ENCODE data around the gene KLC1.

The KLC1 gene

GRCh38 chr14:103594265-103594664 lies 34.7 kb upstream of the KLC1 start:
- H3K27ac Mint-ChIP-seq: peak overlapping the region; percentile 83 to 96 (median 93)
- peaks cover 22% of the 10 kb centered on the region for H3K4me1 Mint-ChIP-seq
- TF ChIP-seq CTCF (IDR thresholded peaks at IDR 0.05; ENCODE audit: unreplicated experiment in 3 of 3): no peak
- H3K4me3 Mint-ChIP-seq: peak overlapping the region in 2 of 3 experiments; percentile 16 to 28
- H3K9me3 Mint-ChIP-seq: no peaks in the 10 kb centered on the region
- no peaks in the 10 kb centered on the region for H3K27me3 Mint-ChIP-seq (ENCODE audit: low read depth)
- peaks cover 16% of the 10 kb centered on the region for H3K36me3 Mint-ChIP-seq (ENCODE audit: low read depth)

- Mint-ChIP-seq H3K27me3 (ENCODE audit: low read depth) (no peaks in the 10 kb centered on the region), H3K4me1 (peaks cover 22% of the 10 kb centered on the region), H3K9me3 (no peaks in the 10 kb centered on the region), H3K27ac (no peak overlapping the region), H3K36me3 (ENCODE audit: low read depth) (peaks cover 7% of the 10 kb centered on the region), H3K4me3 (no peak overlapping the region)
- TF ChIP-seq CTCF (IDR thresholded peaks at IDR 0.05; ENCODE audit: unreplicated experiment in 3 of 3): no peak
These were observed 31.2 kb upstream of the KLC1 start for GRCh38 chr14:103597623-103598377.

GRCh38 chr14:103600503-103600902 lies 28.5 kb upstream of the KLC1 start:
- no peaks in the 10 kb centered on the region for H3K9me3 Mint-ChIP-seq
- no peak for TF ChIP-seq CTCF (IDR thresholded peaks at IDR 0.05; ENCODE audit: unreplicated experiment in 3 of 3)
- H3K4me1 Mint-ChIP-seq: peaks cover 7% of the 10 kb centered on the region
- no peak overlapping the region for H3K4me3 Mint-ChIP-seq
- H3K27me3 Mint-ChIP-seq (ENCODE audit: low read depth): no peaks in the 10 kb centered on the region
- peaks cover 3% of the 10 kb centered on the region for H3K36me3 Mint-ChIP-seq (ENCODE audit: low read depth)
- H3K27ac Mint-ChIP-seq: no peak overlapping the region

GRCh38 chr14:103604620-103605019 lies 24.4 kb upstream of the KLC1 start:
- H3K4me1 Mint-ChIP-seq: peaks cover 21% of the 10 kb centered on the region
- H3K27ac Mint-ChIP-seq: no peak overlapping the region
- no peak overlapping the region for H3K4me3 Mint-ChIP-seq
- H3K27me3 Mint-ChIP-seq (ENCODE audit: low read depth): peaks cover 22% of the 10 kb centered on the region
- no peak for TF ChIP-seq CTCF (IDR thresholded peaks at IDR 0.05; ENCODE audit: unreplicated experiment in 3 of 3)
- peaks cover 4% of the 10 kb centered on the region for H3K36me3 Mint-ChIP-seq (ENCODE audit: low read depth)
- H3K9me3 Mint-ChIP-seq: peaks cover 5% of the 10 kb centered on the region

GRCh38 chr14:103606963-103607668 lies 21.9 kb upstream of the KLC1 start:
- Mint-ChIP-seq H3K36me3 (ENCODE audit: low read depth) (peaks cover 13% of the 10 kb centered on the region), H3K27ac (peak overlapping the region; percentile 7 to 63 (median 24)), H3K9me3 (peaks cover 13% of the 10 kb centered on the region), H3K27me3 (ENCODE audit: low read depth) (peaks cover 22% of the 10 kb centered on the region), H3K4me3 (peak overlapping the region; percentile 35 to 69 (median 56)), H3K4me1 (peaks cover 21% of the 10 kb centered on the region)
- TF ChIP-seq CTCF (IDR thresholded peaks at IDR 0.05; ENCODE audit: unreplicated experiment in 3 of 3): peak in 1 of 3 experiments; percentile 22

All from nephron (organoid).